NT2/D1 (cell line): Measurements from ENCODE around the gene PDCD11.

Experiments used
- DNase-seq: peaks from one replicate; pipeline ENCODE4 v3.0.0-alpha.2; 2011; ENCODE audit warnings: low read depth, low spot score
- H3K27me3 ChIP-seq: 2 replicates; pipeline ENCODE4 v1.6.0; 2011; ENCODE audit warnings: mild to moderate bottlenecking; ENCODE audit not compliant: insufficient read length, insufficient read depth
- H3K36me3 ChIP-seq: 2 replicates; pipeline ENCODE4 v1.6.1; 2011; ENCODE audit warnings: mild to moderate bottlenecking, low read length, mixed read lengths; ENCODE audit not compliant: insufficient read depth, insufficient read length
- H3K4me1 ChIP-seq: 2 replicates; pipeline ENCODE4 v1.5.1; 2011; ENCODE audit not compliant: insufficient read depth, insufficient read length
- H3K4me3 ChIP-seq: 2 replicates; pipeline ENCODE4 v1.5.1; 2011; ENCODE audit warnings: low read depth; ENCODE audit not compliant: insufficient read length
- H3K9ac ChIP-seq: 2 replicates; pipeline ENCODE4 v1.6.0; 2011; ENCODE audit warnings: low read depth; ENCODE audit not compliant: insufficient read length
- H3K9me3 ChIP-seq: 2 replicates; pipeline ENCODE4 v1.5.1; 2011; ENCODE audit warnings: mild to moderate bottlenecking, low read length; ENCODE audit not compliant: insufficient read depth
- SUZ12 ChIP-seq: IDR thresholded peaks from 2 replicates; pipeline ENCODE4 v1.6.1; 2011; ENCODE audit not compliant: insufficient read length, insufficient read depth; ENCODE audit errors: extremely low read depth
- YY1 ChIP-seq: IDR thresholded peaks from 2 replicates; pipeline ENCODE4 v1.6.1; 2011; ENCODE audit not compliant: insufficient read length, insufficient read depth
- ZNF274 ChIP-seq: IDR thresholded peaks from 2 replicates; pipeline ENCODE4 v1.6.1; 2011; ENCODE audit warnings: mild to moderate bottlenecking, low read depth, low read length

PDCD11 gene

GRCh38 chr10:103429647-103430046 lies 33.2 kb downstream of the PDCD11 start:
- TF ChIP-seq YY1 (no peak), ZNF274 (no peak), SUZ12 (no peak)
- DNase-seq: no peak
- Histone ChIP-seq H3K27me3 (no peaks in the 10 kb centered on the region), H3K4me1 (no peaks in the 10 kb centered on the region), H3K36me3 (peaks cover 85% of the 10 kb centered on the region), H3K9ac (no peak overlapping the region), H3K9me3 (no peaks in the 10 kb centered on the region), H3K4me3 (no peak overlapping the region)

GRCh38 chr10:103431902-103432301 lies 35.5 kb downstream of the PDCD11 start:
- DNase-seq: no peak

GRCh38 chr10:103433858-103434257 lies 37.4 kb downstream of the PDCD11 start:
- no peak for TF ChIP-seq SUZ12
- TF ChIP-seq YY1: no peak
- no peak for TF ChIP-seq ZNF274
- no peaks in the 10 kb centered on the region for H3K27me3 ChIP-seq
- no peak overlapping the region for H3K4me3 ChIP-seq
- H3K9me3 ChIP-seq: no peaks in the 10 kb centered on the region
- H3K36me3 ChIP-seq: peaks cover 85% of the 10 kb centered on the region
- peaks cover 2% of the 10 kb centered on the region for H3K4me1 ChIP-seq
- DNase-seq: no peak
- no peak overlapping the region for H3K9ac ChIP-seq

More at GRCh38 chr10:103431902-103432301, 35.5 kb downstream of the PDCD11 start:
- no peak overlapping the region for H3K9ac ChIP-seq
- H3K4me3 ChIP-seq: no peak overlapping the region
- TF ChIP-seq SUZ12: no peak
- no peak for TF ChIP-seq ZNF274
- TF ChIP-seq YY1: no peak
- peaks cover 88% of the 10 kb centered on the region for H3K36me3 ChIP-seq
- H3K9me3 ChIP-seq: no peaks in the 10 kb centered on the region
- H3K4me1 ChIP-seq: no peaks in the 10 kb centered on the region
- H3K27me3 ChIP-seq: no peaks in the 10 kb centered on the region

- TF ChIP-seq ZNF274 (no peak), YY1 (no peak), SUZ12 (no peak)
- no peak overlapping the region for H3K4me3 ChIP-seq
- peaks cover 2% of the 10 kb centered on the region for H3K4me1 ChIP-seq
- DNase-seq: no peak
- H3K9ac ChIP-seq: no peak overlapping the region
- peaks cover 93% of the 10 kb centered on the region for H3K36me3 ChIP-seq
- no peaks in the 10 kb centered on the region for H3K9me3 ChIP-seq
- H3K27me3 ChIP-seq: no peaks in the 10 kb centered on the region
Observed at GRCh38 chr10:103439776-103440175, 43.4 kb downstream of the PDCD11 start.

- Histone ChIP-seq H3K9me3 (no peaks in the 10 kb centered on the region), H3K9ac (no peak overlapping the region), H3K36me3 (peaks cover 93% of the 10 kb centered on the region), H3K27me3 (no peaks in the 10 kb centered on the region), H3K4me3 (no peak overlapping the region), H3K4me1 (peaks cover 2% of the 10 kb centered on the region)
- TF ChIP-seq SUZ12 (no peak), YY1 (no peak), ZNF274 (no peak)
- DNase-seq: no peak
Observed at GRCh38 chr10:103440416-103440815, 44.0 kb downstream of the PDCD11 start.

- no peak overlapping the region for H3K4me3 ChIP-seq
- H3K9me3 ChIP-seq: no peaks in the 10 kb centered on the region
- peaks cover 2% of the 10 kb centered on the region for H3K4me1 ChIP-seq
- H3K27me3 ChIP-seq: no peaks in the 10 kb centered on the region
- TF ChIP-seq ZNF274 (no peak), SUZ12 (no peak), YY1 (no peak)
- DNase-seq: no peak
- H3K9ac ChIP-seq: no peak overlapping the region
- peaks cover 96% of the 10 kb centered on the region for H3K36me3 ChIP-seq
Observed at GRCh38 chr10:103441206-103441605, 44.8 kb downstream of the PDCD11 start.

GRCh38 chr10:103441611-103442010 lies 45.2 kb downstream of the PDCD11 start:
- H3K4me1 ChIP-seq: peaks cover 2% of the 10 kb centered on the region
- no peak for TF ChIP-seq YY1
- no peak for TF ChIP-seq SUZ12
- TF ChIP-seq ZNF274: no peak

GRCh38 chr10:103442031-103442461 lies 45.6 kb downstream of the PDCD11 start:
- H3K9ac ChIP-seq: no peak overlapping the region
- no peaks in the 10 kb centered on the region for H3K9me3 ChIP-seq
- H3K4me3 ChIP-seq: no peak overlapping the region
- H3K4me1 ChIP-seq: peaks cover 2% of the 10 kb centered on the region
- no peak for TF ChIP-seq SUZ12
- no peak for TF ChIP-seq YY1
- TF ChIP-seq ZNF274: no peak
- H3K27me3 ChIP-seq: no peaks in the 10 kb centered on the region
- H3K36me3 ChIP-seq: peaks cover 96% of the 10 kb centered on the region
- no peak for DNase-seq

More at GRCh38 chr10:103441611-103442010, 45.2 kb downstream of the PDCD11 start:
- peaks cover 96% of the 10 kb centered on the region for H3K36me3 ChIP-seq
- H3K4me3 ChIP-seq: no peak overlapping the region
- H3K9me3 ChIP-seq: no peaks in the 10 kb centered on the region
- no peaks in the 10 kb centered on the region for H3K27me3 ChIP-seq
- H3K9ac ChIP-seq: no peak overlapping the region
- no peak for DNase-seq
